IMR-90 (cell line): ENCODE results near the gene MCM3AP. TPM values are rescaled to one million over a fixed set of nuclear protein-coding genes. Genes with fewer than 3 reads are reported as not detected.

Experiments used
- ATAC-seq: fragments of 200-7000 bp; cut with Tn5 transposase; 2 replicates; pipeline ENCODE4 v1.9.1; 2020; ENCODE audit warnings: low read depth, mild to moderate bottlenecking, moderate library complexity
- BruUV-seq: library from RNA; stranded (reverse); fragments of 400-500 nt; replicated peaks from 2 replicates; lab custom pipeline; 2021; lab: Mats Ljungman, UMichigan
- CTCF ChIA-PET: fragments of 300-600 bp; formaldehyde crosslinking; extraction: SDS; loops from one replicate; lab custom pipeline; 2021; ENCODE audit warnings: antibody characterized with exemption; lab: Yijun Ruan, JAX
- POLR2A ChIA-PET: fragments of 300-600 bp; sonication (Branson Sonifier 250); formaldehyde crosslinking; loops from one replicate; lab custom pipeline; 2022; ENCODE audit warnings: antibody characterized with exemption; ENCODE audit not compliant: unreplicated experiment; lab: Charles Lee
- DNase-seq: peaks from one replicate; pipeline ENCODE4 v3.0.0; 2013
- H2AFZ ChIP-seq: replicated peaks from 2 replicates; pipeline ENCODE3; 2013; ENCODE audit warnings: low read length, mild to moderate bottlenecking; ENCODE audit not compliant: poor library complexity
- H2AK5ac ChIP-seq: 2 replicates; pipeline ENCODE4 v1.6.1; 2013; ENCODE audit warnings: low read depth, low read length, inconsistent platforms
- H2AK9ac ChIP-seq: replicated peaks from 2 replicates; pipeline ENCODE3; 2013; ENCODE audit warnings: mild to moderate bottlenecking, low read depth, low read length, moderate library complexity; ENCODE audit not compliant: poor library complexity
- H2BK120ac ChIP-seq: 2 replicates; pipeline ENCODE4 v1.6.1; 2013; ENCODE audit warnings: low read depth, low read length, inconsistent platforms
- H2BK15ac ChIP-seq: 3 replicates; pipeline ENCODE4 v1.6.1; 2013; ENCODE audit warnings: low read depth, low read length, inconsistent platforms
- H2BK20ac ChIP-seq: 2 replicates; pipeline ENCODE4 v1.6.1; 2013; ENCODE audit warnings: low read depth, mild to moderate bottlenecking, inconsistent platforms, low read length, moderate library complexity
- H2BK5ac ChIP-seq: 2 replicates; pipeline ENCODE4 v1.6.1; 2013; ENCODE audit warnings: mild to moderate bottlenecking, low read depth, low read length, inconsistent platforms; ENCODE audit not compliant: poor library complexity, severe bottlenecking
- H3K14ac ChIP-seq: replicated peaks from 2 replicates; pipeline ENCODE4 v1.6.1; 2013; ENCODE audit warnings: low read depth, low read length, inconsistent platforms
- H3K18ac ChIP-seq: 2 replicates; pipeline ENCODE4 v1.6.1; 2013; ENCODE audit warnings: low read depth, low read length, control low read depth
- H3K23ac ChIP-seq: 2 replicates; pipeline ENCODE4 v1.6.1; 2013; ENCODE audit warnings: low read depth, low read length, inconsistent platforms
- H3K27ac ChIP-seq: 2 replicates; pipeline ENCODE4 v1.5.1; 2013; ENCODE audit warnings: mild to moderate bottlenecking, control low read depth, low read length; ENCODE audit not compliant: insufficient read depth
- H3K27me3 ChIP-seq: 2 replicates; pipeline ENCODE4 v1.6.1; 2013; ENCODE audit warnings: low read length; ENCODE audit not compliant: control insufficient read depth, insufficient read depth
- H3K36me3 ChIP-seq: 2 replicates; pipeline ENCODE4 v1.6.1; 2013; ENCODE audit warnings: low read length, mixed read lengths; ENCODE audit not compliant: control insufficient read depth, insufficient read depth
- H3K4ac ChIP-seq: 2 replicates; pipeline ENCODE4 v1.6.1; 2013; ENCODE audit warnings: low read depth, low read length, inconsistent platforms
- H3K4me1 ChIP-seq: 2 replicates; pipeline ENCODE4 v1.6.1; 2013; ENCODE audit warnings: low read length, mixed read lengths; ENCODE audit not compliant: control insufficient read depth, insufficient read depth
- H3K4me2 ChIP-seq: 2 replicates; pipeline ENCODE4 v1.6.1; 2013; ENCODE audit warnings: low read depth, mild to moderate bottlenecking, control low read depth, low read length, moderate library complexity
- H3K4me3 ChIP-seq: 2 replicates; pipeline ENCODE4 v1.5.1; 2013; ENCODE audit warnings: low read depth, mild to moderate bottlenecking, control low read depth, low read length, moderate library complexity; ENCODE audit not compliant: insufficient read depth
- H3K56ac ChIP-seq: 2 replicates; pipeline ENCODE4 v1.6.1; 2013; ENCODE audit warnings: low read length, inconsistent platforms; ENCODE audit not compliant: insufficient read depth; ENCODE audit errors: extremely low read depth
- H3K79me1 ChIP-seq, 2 experiments: 2 replicates each; pipeline ENCODE4 v1.6.1; 2013; ENCODE audit warnings: low read length in 2 of 2, inconsistent platforms in 1 of 2, low read depth in 1 of 2
- H3K9ac ChIP-seq: 2 replicates; pipeline ENCODE4 v1.6.1; 2013; ENCODE audit warnings: low read depth, low read length, control low read depth
- H3K9me1 ChIP-seq: 2 replicates; pipeline ENCODE4 v1.6.1; 2013; ENCODE audit warnings: low read length, inconsistent platforms; ENCODE audit not compliant: insufficient read depth
- H3K9me3 ChIP-seq: 2 replicates; pipeline ENCODE4 v1.6.1; 2013; ENCODE audit warnings: low read length; ENCODE audit not compliant: control insufficient read depth, insufficient read depth
- H4K20me1 ChIP-seq: 2 replicates; pipeline ENCODE4 v1.6.1; 2013; ENCODE audit warnings: low read length, inconsistent platforms; ENCODE audit not compliant: insufficient read depth
- H4K5ac ChIP-seq: 2 replicates; pipeline ENCODE4 v1.6.1; 2013; ENCODE audit warnings: mild to moderate bottlenecking, low read depth, low read length, control low read depth
- H4K8ac ChIP-seq, 2 experiments: 2 replicates each; pipeline ENCODE4 v1.6.1; 2013; ENCODE audit warnings: low read depth in 2 of 2, low read length in 2 of 2, control low read depth in 1 of 2, inconsistent platforms in 1 of 2
- H4K91ac ChIP-seq: 2 replicates; pipeline ENCODE4 v1.6.1; 2013; ENCODE audit warnings: low read depth, low read length, inconsistent platforms; ENCODE audit not compliant: insufficient read depth
- BHLHE40 ChIP-seq: fragments of 150-350 bp; IDR thresholded peaks from 2 replicates; pipeline ENCODE4 v1.6.1; 2016; ENCODE audit warnings: mild to moderate bottlenecking, low read depth, low read length
- FOS ChIP-seq: fragments of 150-350 bp; IDR thresholded peaks from 2 replicates; pipeline ENCODE4 v1.6.1; 2016; ENCODE audit warnings: low read depth, low read length
- RFX5 ChIP-seq: IDR thresholded peaks from 2 replicates; pipeline ENCODE4 v1.8.0; 2012; ENCODE audit warnings: low read depth, mild to moderate bottlenecking, low read length, moderate library complexity
- SMC3 ChIP-seq: fragments of 150-350 bp; IDR thresholded peaks from 2 replicates; pipeline ENCODE4 v1.6.1; 2016; ENCODE audit warnings: low read depth, mild to moderate bottlenecking, antibody characterized with exemption, low read length, moderate library complexity
- WGBS, 2 experiments: methylation state at CpG; one replicate each; pipeline versions ENCODE4 v1.1.5 to v1.1.7; 2013; ENCODE audit warnings: missing lambda C conversion rate in 2 of 2; ENCODE audit not compliant: insufficient read length in 1 of 2; ENCODE audit errors: extremely low coverage in 2 of 2; 5-methylcytosine and 5-hydroxymethylcytosine counted together
- dilution Hi-C: fragments of 300-500 bp; cut with HindIII; formaldehyde crosslinking; loops from one replicate; pipeline ENCODE4 v1.14.3; 2018; ENCODE audit warnings: low sequenced_read_pairs; ENCODE audit not compliant: unreplicated experiment
- in situ Hi-C: fragments of 300-500 bp; cut with MboI; formaldehyde crosslinking; loops from 3 replicates; pipeline ENCODE4 v1.14.3; 2019; ENCODE audit warnings: low sequenced_read_pairs, inconsistent platforms, mixed read lengths
- intact Hi-C: fragments of 100-400 bp; cut with micrococcal nuclease; formaldehyde crosslinking; loops from 2 replicates; pipeline ENCODE4 v1.10.0; 2022
- polyA plus RNA-seq, 3 experiments: library from polyadenylated mRNA; depleted of rRNA; stranded (reverse); fragments of >200 nt; gene quantifications; 2 replicates each; pipeline ENCODE4 v1.2.3, GENCODE V29; 2012; ENCODE audit warnings: low replicate concordance in 1 of 3
- total RNA-seq: library from RNA; depleted of rRNA; stranded (reverse); fragments of >200 nt; gene quantifications from 2 replicates; pipeline ENCODE4 v1.2.3, GENCODE V29; 2012
- TF ChIP-seq, protein P1 (sequence below): fragments of 150-350 bp; IDR thresholded peaks from 2 replicates; pipeline ENCODE4 v1.6.1; 2017; ENCODE audit warnings: mild to moderate bottlenecking, antibody characterized with exemption, low read length, low read depth
- TF ChIP-seq, protein P2 (sequence below): conservative IDR thresholded peaks from 2 replicates; pipeline ENCODE4 v1.5.1; 2012; ENCODE audit warnings: mild to moderate bottlenecking, low read depth, low read length, improper control_type of control experiment

The MCM3AP gene
- total and polyA plus RNA-seq, 2 of the 4 experiments (the other 2 are of a cell fraction) = 46.5 to 63.1 TPM

DNA sequence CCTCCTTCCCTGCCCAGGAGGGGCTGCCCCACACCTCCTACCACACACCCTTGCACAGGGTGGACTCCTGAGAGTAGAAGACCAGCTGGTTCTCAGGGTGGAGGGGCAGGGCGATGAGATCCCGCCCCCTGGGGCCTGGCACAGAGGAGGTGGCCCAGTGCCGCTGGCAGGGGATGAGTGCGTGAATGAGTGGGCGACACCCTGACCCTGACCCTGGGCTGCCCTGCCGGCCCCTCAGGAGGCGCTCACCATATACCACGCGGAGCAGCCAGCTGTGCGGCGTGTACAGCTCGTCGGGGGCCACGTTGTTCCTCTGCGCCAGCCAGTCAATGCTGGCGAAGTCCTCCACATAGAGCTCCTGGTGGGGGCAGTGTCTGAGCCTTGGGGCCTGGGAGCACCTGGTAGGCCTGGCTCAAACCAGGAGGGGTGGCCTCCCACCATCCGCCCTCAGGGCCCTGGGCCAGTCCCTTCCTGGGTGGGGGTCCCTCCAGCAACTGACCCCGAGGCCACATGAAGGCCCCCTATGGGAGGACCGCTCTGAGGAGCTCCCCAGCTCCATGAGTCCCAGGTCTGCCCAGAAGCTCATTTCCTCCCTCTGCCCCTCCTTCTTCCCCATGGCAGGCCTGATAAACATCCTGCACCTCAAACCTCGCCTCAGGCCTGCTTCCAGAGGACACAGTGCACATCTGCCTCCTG is 69.8 kb downstream of the MCM3AP start:
- peaks cover 40% of the 10 kb centered on the region for H3K36me3 ChIP-seq
- H2BK20ac ChIP-seq = no peak overlapping the region

More for the DNA sequence above, 69.8 kb downstream of the MCM3AP start:
- Histone ChIP-seq H3K79me1 (peaks cover 8 to 14% of the 10 kb centered on the region in 2 experiments; a peak in 3 of 4 replicates), H4K5ac (no peak overlapping the region), H3K27me3 (no peaks in the 10 kb centered on the region), H2AK5ac (no peak overlapping the region), H2BK120ac (no peak overlapping the region), H3K4me2 (no peak overlapping the region), H3K18ac (no peak overlapping the region), H3K9me3 (no peaks in the 10 kb centered on the region), H4K20me1 (peaks cover 12% of the 10 kb centered on the region), H2AFZ (no peak overlapping the region), H3K14ac (no peak overlapping the region), H3K27ac (no peak overlapping the region), H2BK15ac (no peak overlapping the region), H3K9ac (no peak overlapping the region), H4K8ac (no peak overlapping the region), H3K23ac (no peak overlapping the region), H3K4me3 (no peak overlapping the region), H2AK9ac (no peak overlapping the region), H3K4me1 (no peaks in the 10 kb centered on the region), H4K91ac (no peak overlapping the region), H3K9me1 (0 out of 2 replicates have a peak, but pooled peaks cover 4% of the 10 kb centered on the region), H3K56ac (no peak overlapping the region), H3K4ac (no peak overlapping the region), H2BK5ac (no peak overlapping the region)
- POLR2A ChIA-PET = no interaction called here
- no peak for DNase-seq
- intact Hi-C loops (no loop called here), in situ Hi-C loops (no loop called here), dilution Hi-C loops (no loop called here)
- 95% methylated on average over 8 of the region's 20 CpGs; no CpG with 5 or more reads in 1 of the 2 experiments for WGBS, 2 experiments
- BruUV-seq = no TSS peak
- no peak for TF ChIP-seq FOS
- no peak for TF ChIP-seq BHLHE40
- TF ChIP-seq, protein P1, sequence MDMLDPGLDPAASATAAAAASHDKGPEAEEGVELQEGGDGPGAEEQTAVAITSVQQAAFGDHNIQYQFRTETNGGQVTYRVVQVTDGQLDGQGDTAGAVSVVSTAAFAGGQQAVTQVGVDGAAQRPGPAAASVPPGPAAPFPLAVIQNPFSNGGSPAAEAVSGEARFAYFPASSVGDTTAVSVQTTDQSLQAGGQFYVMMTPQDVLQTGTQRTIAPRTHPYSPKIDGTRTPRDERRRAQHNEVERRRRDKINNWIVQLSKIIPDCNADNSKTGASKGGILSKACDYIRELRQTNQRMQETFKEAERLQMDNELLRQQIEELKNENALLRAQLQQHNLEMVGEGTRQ = no peak
- no peak for TF ChIP-seq RFX5
- TF ChIP-seq, protein P2, sequence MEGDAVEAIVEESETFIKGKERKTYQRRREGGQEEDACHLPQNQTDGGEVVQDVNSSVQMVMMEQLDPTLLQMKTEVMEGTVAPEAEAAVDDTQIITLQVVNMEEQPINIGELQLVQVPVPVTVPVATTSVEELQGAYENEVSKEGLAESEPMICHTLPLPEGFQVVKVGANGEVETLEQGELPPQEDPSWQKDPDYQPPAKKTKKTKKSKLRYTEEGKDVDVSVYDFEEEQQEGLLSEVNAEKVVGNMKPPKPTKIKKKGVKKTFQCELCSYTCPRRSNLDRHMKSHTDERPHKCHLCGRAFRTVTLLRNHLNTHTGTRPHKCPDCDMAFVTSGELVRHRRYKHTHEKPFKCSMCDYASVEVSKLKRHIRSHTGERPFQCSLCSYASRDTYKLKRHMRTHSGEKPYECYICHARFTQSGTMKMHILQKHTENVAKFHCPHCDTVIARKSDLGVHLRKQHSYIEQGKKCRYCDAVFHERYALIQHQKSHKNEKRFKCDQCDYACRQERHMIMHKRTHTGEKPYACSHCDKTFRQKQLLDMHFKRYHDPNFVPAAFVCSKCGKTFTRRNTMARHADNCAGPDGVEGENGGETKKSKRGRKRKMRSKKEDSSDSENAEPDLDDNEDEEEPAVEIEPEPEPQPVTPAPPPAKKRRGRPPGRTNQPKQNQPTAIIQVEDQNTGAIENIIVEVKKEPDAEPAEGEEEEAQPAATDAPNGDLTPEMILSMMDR = no peak
- TF ChIP-seq SMC3 = no peak
- ATAC-seq = no peak
- CTCF ChIA-PET = no interaction called here
